PC-3 (cell line): ENCODE data around the gene ZNF239. TPM values are rescaled to one million over a fixed set of nuclear protein-coding genes. Genes with fewer than 3 reads are reported as not detected.

ENCODE experiments used
- ATAC-seq: fragments of 200-7000 bp; cut with Tn5 transposase; 2 replicates; pipeline ENCODE4 v1.9.1; 2020; ENCODE audit warnings: mild to moderate bottlenecking, moderate library complexity
- BruUV-seq: library from RNA; stranded (reverse); fragments of 400-500 nt; replicated peaks from 2 replicates; lab custom pipeline; 2021; lab: Mats Ljungman, UMichigan
- CTCF ChIA-PET: fragments of 300-600 bp; sonication (Branson Sonifier 250); formaldehyde crosslinking; loops from one replicate; lab custom pipeline; 2022; ENCODE audit warnings: antibody characterized with exemption; lab: Charles Lee
- POLR2A ChIA-PET: fragments of 300-600 bp; sonication (Branson Sonifier 250); formaldehyde crosslinking; loops from one replicate; lab custom pipeline; 2022; ENCODE audit warnings: antibody characterized with exemption; ENCODE audit not compliant: unreplicated experiment; lab: Charles Lee
- DNase-seq: peaks from one replicate; pipeline ENCODE4 v3.0.0-alpha.2; 2015
- H2AFZ ChIP-seq: fragments of 300-600 bp; sonication (generic); 2 replicates; pipeline ENCODE4 v1.6.0; 2016; ENCODE audit warnings: antibody characterized with exemption, low read length
- H3F3A ChIP-seq: fragments of 300-600 bp; sonication (generic); one replicate; pipeline ENCODE4 v1.6.0; 2017; ENCODE audit warnings: antibody characterized with exemption, low read length, control low read depth, mild to moderate bottlenecking; ENCODE audit not compliant: unreplicated experiment
- H3K27ac ChIP-seq: fragments of 300-600 bp; sonication (generic); 2 replicates; pipeline ENCODE4 v1.5.1; 2016; ENCODE audit warnings: mild to moderate bottlenecking, low read length
- H3K27me3 ChIP-seq: fragments of 300-600 bp; sonication (generic); 2 replicates; pipeline ENCODE4 v1.6.1; 2016; ENCODE audit warnings: low read length, mixed read lengths
- H3K36me3 ChIP-seq: fragments of 300-600 bp; sonication (generic); 2 replicates; pipeline ENCODE4 v1.6.1; 2016; ENCODE audit warnings: low read depth, mixed run types, low read length, mixed read lengths
- H3K4me1 ChIP-seq: fragments of 300-600 bp; sonication (generic); 2 replicates; pipeline ENCODE4 v1.5.1; 2016; ENCODE audit warnings: low read length; ENCODE audit not compliant: insufficient read depth
- H3K4me2 ChIP-seq: fragments of 300-600 bp; sonication (generic); 2 replicates; pipeline ENCODE4 v1.6.0; 2016; ENCODE audit warnings: low read length
- H3K4me3 ChIP-seq: fragments of 300-600 bp; sonication (generic); 2 replicates; pipeline ENCODE4 v1.5.1; 2016; ENCODE audit warnings: mild to moderate bottlenecking, low read length, mixed read lengths
- H3K79me2 ChIP-seq: fragments of 300-600 bp; sonication (generic); 2 replicates; pipeline ENCODE4 v1.6.1; 2017; ENCODE audit warnings: low read length, mixed read lengths
- H3K9ac ChIP-seq: fragments of 300-600 bp; sonication (generic); 2 replicates; pipeline ENCODE4 v1.6.0; 2016; ENCODE audit warnings: mild to moderate bottlenecking, low read length
- H3K9me2 ChIP-seq: fragments of 300-600 bp; sonication (generic); replicated peaks from 2 replicates; pipeline ENCODE4 v1.6.1; 2016; ENCODE audit warnings: mixed run types, low read length, mixed read lengths
- H3K9me3 ChIP-seq: fragments of 300-600 bp; sonication (generic); 2 replicates; pipeline ENCODE4 v1.6.1; 2016; ENCODE audit warnings: low read length, mixed read lengths
- H4K20me1 ChIP-seq: fragments of 300-600 bp; sonication (generic); 2 replicates; pipeline ENCODE4 v1.6.1; 2016; ENCODE audit warnings: low read length, mixed read lengths
- EZH2 ChIP-seq: fragments of 300-600 bp; sonication (generic); IDR thresholded peaks from one replicate; pipeline ENCODE4 v1.6.1; 2017; ENCODE audit warnings: antibody characterized with exemption, mild to moderate bottlenecking, low read length; ENCODE audit not compliant: unreplicated experiment
- EZH2phosphoT487 ChIP-seq: fragments of 300-600 bp; sonication (generic); IDR thresholded peaks from 2 replicates; pipeline ENCODE4 v1.6.1; 2018; ENCODE audit warnings: mild to moderate bottlenecking, antibody characterized with exemption, low read length, borderline replicate concordance
- intact Hi-C: fragments of 100-400 bp; cut with micrococcal nuclease; formaldehyde crosslinking; loops from 2 replicates; pipeline ENCODE4 v1.9.0; 2023
- total RNA-seq: library from RNA; depleted of rRNA; stranded (reverse); fragments of >200 nt; gene quantifications from 2 replicates; pipeline ENCODE4 v1.2.3, GENCODE V29; 2014
- TF ChIP-seq, protein P1 (sequence below): fragments of 300-600 bp; sonication (generic); conservative IDR thresholded peaks from 2 replicates; pipeline ENCODE4 v1.5.1; 2017; ENCODE audit warnings: antibody characterized with exemption, low read depth, mild to moderate bottlenecking, low read length

Gene ZNF239
- total RNA-seq, 1 experiment from 2014 or later: 9.7 TPM

DNA sequence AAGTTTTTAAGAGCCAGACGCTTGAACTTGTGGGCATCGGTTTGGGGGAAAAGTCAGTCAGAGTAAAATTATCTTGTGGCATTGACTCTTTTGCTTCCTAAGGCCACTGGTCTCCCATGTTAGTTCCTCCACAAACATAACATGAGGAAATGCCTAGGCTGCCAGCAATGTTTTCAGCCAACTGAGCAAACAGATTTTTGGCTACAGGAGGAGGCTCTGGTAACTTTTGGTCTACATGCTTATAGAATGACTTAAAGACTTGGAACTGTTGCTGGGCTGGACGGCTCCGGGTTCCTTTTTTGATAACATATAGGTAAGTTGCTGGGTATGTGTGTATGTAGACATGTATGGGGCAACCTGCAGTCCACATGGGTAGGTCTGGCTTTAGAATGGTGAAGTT lies 9.6 kb upstream of the ZNF239 start:
- Histone ChIP-seq H3F3A (no peaks in the 10 kb centered on the region), H3K4me3 (no peak overlapping the region), H3K36me3 (no peaks in the 10 kb centered on the region), H4K20me1 (no peaks in the 10 kb centered on the region), H3K27ac (no peak overlapping the region), H2AFZ (no peak overlapping the region), H3K27me3 (no peaks in the 10 kb centered on the region), H3K9me2 (no peaks in the 10 kb centered on the region), H3K9ac (no peak overlapping the region), H3K9me3 (peaks cover 4% of the 10 kb centered on the region; the same call in 1 of the 2 replicates), H3K79me2 (no peaks in the 10 kb centered on the region), H3K4me2 (no peak overlapping the region), H3K4me1 (0 out of 2 replicates have a peak, but pooled peaks cover 3% of the 10 kb centered on the region)
- intact Hi-C loops: no loop called here
- ATAC-seq: no peak
- TF ChIP-seq EZH2phosphoT487 (no peak), EZH2 (no peak)
- TF ChIP-seq, protein P1, sequence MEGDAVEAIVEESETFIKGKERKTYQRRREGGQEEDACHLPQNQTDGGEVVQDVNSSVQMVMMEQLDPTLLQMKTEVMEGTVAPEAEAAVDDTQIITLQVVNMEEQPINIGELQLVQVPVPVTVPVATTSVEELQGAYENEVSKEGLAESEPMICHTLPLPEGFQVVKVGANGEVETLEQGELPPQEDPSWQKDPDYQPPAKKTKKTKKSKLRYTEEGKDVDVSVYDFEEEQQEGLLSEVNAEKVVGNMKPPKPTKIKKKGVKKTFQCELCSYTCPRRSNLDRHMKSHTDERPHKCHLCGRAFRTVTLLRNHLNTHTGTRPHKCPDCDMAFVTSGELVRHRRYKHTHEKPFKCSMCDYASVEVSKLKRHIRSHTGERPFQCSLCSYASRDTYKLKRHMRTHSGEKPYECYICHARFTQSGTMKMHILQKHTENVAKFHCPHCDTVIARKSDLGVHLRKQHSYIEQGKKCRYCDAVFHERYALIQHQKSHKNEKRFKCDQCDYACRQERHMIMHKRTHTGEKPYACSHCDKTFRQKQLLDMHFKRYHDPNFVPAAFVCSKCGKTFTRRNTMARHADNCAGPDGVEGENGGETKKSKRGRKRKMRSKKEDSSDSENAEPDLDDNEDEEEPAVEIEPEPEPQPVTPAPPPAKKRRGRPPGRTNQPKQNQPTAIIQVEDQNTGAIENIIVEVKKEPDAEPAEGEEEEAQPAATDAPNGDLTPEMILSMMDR: no peak
- BruUV-seq: no TSS peak
- no peak for DNase-seq
- ChIA-PET POLR2A (no interaction called here), CTCF (no interaction called here)

DNA sequence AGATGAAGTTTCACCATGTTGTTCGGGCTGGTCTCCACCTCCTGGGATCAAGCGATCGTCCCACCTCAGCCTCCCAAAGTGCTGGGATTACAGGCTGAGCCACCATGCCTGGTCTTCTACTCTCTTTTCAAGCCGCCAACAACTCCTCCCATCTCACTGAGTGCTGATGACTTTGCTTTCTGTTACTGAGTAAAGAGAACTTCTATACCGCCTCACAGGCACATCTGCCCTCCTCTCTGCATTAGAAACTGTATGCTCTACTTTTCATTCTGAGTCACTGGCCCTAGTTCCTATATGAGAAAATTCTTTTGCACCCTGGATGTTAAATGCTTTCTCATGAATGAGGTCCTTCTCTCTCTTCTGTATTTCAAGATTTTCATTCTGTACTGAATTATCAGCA lies 2.2 kb upstream of the ZNF239 start:
- no peaks in the 10 kb centered on the region for H3K9me2 ChIP-seq
- ChIA-PET CTCF (no interaction called here), POLR2A (no interaction called here)
- H2AFZ ChIP-seq: no peak overlapping the region
- peaks cover 4% of the 10 kb centered on the region; the same call in 1 of the 2 replicates for H3K9me3 ChIP-seq
- H3K4me3 ChIP-seq: no peak overlapping the region
- H3F3A ChIP-seq: no peaks in the 10 kb centered on the region
- intact Hi-C loops: no loop called here
- no TSS peak for BruUV-seq
- DNase-seq: no peak
- TF ChIP-seq, protein P1: no peak
- TF ChIP-seq EZH2 (no peak), EZH2phosphoT487 (no peak)
- no peaks in the 10 kb centered on the region for H4K20me1 ChIP-seq
- no peak overlapping the region for H3K9ac ChIP-seq
- H3K27me3 ChIP-seq: no peaks in the 10 kb centered on the region
- peaks cover 7% of the 10 kb centered on the region for H3K79me2 ChIP-seq
- H3K36me3 ChIP-seq: no peaks in the 10 kb centered on the region
- no peak for ATAC-seq
- H3K27ac ChIP-seq: no peak overlapping the region
- no peak overlapping the region for H3K4me2 ChIP-seq
- peaks cover 19% of the 10 kb centered on the region for H3K4me1 ChIP-seq

DNA sequence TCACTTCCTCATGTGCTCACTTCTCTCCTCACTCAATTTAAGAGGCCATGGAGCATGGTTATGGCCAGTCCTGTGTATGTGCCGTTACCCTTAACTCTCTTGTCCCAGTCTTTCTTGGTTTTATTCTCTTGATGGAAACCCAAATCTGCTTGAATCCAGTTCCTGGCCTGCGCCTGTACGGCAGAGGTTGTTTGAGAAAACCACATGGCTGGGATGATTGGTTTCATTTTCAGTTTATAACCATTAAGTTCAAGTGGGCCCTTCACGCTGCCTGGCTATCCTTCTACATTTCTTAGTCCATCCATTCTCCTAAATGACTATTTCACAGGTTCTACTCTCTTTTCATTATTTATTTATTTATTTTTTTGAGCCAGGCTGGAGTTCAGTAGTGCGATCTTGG lies 1.6 kb upstream of the ZNF239 start:
- ChIA-PET CTCF (no interaction called here), POLR2A (no interaction called here)
- intact Hi-C loops: no loop called here
- Histone ChIP-seq H3K4me2 (no peak overlapping the region), H4K20me1 (no peaks in the 10 kb centered on the region), H3K9me3 (peaks cover 4% of the 10 kb centered on the region; the same call in 1 of the 2 replicates), H3K27me3 (no peaks in the 10 kb centered on the region), H3K27ac (no peak overlapping the region), H3K9me2 (no peaks in the 10 kb centered on the region), H2AFZ (no peak overlapping the region), H3K4me1 (peaks cover 19% of the 10 kb centered on the region), H3K36me3 (peaks cover 1% of the 10 kb centered on the region; the same call in 1 of the 2 replicates), H3K79me2 (peaks cover 7% of the 10 kb centered on the region), H3K9ac (no peak overlapping the region), H3K4me3 (no peak overlapping the region), H3F3A (no peaks in the 10 kb centered on the region)
- TF ChIP-seq EZH2phosphoT487 (no peak), EZH2 (no peak)
- TF ChIP-seq, protein P1: no peak
- no peak for DNase-seq
- no TSS peak for BruUV-seq
- ATAC-seq: no peak
